Measurements from ENCODE around the gene FOXA3. TPM values are rescaled to one million over a fixed set of nuclear protein-coding genes. Genes with fewer than 3 reads are reported as not detected.
A peak's percentile ranks its signal among the peaks of the same experiment; 100 is the strongest.

FOXA3 gene
- total and polyA plus RNA-seq, 2 of the 4 experiments (the other 2 are of a cell fraction): not detected

DNA sequence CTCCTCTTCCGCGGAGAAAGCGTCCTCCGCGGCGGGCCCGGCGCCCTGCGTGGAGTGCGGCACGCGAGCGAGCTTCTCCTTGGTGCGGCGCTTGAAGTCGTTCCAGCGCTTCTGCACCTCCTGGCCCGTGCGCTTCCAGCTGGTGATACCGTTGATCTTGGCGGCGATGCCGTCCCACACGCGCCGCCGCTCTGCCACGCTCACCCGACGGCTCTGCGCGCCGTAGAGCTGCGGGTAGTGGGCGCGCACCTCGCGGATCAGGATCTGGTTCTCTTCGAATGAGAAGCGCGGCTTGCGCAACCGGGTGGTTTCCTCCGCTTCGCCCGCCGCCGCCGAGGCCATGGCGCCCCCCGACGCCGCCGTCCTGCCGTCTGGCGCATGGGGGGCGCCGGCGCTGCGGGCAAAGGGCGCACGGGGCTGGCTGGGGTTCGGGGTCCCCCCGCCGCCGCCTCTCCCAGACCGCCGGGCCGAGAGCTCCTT, 37.3 kb downstream of the FOXA3 start:
- Histone ChIP-seq H3K36me3 (ENCODE audit: control insufficient read depth, insufficient read depth, low read length) (peaks cover 20% of the 10 kb centered on the region), H4K20me1 (ENCODE audit: insufficient read depth, low read length) (0 out of 2 replicates have a peak, but pooled peaks cover 9% of the 10 kb centered on the region), H3K9me1 (ENCODE audit: insufficient read depth, low read length) (peaks cover 7% of the 10 kb centered on the region; the same call in 1 of the 2 replicates), H3K9ac (ENCODE audit: low read depth, low read length) (peak overlapping the region; percentile 56), H2BK5ac (ENCODE audit: low read depth, low read length, poor library complexity, severe bottlenecking) (no peak overlapping the region), H2BK15ac (ENCODE audit: low read depth, low read length) (no peak overlapping the region), H2AK5ac (ENCODE audit: low read depth, low read length) (peak overlapping the region; percentile 35), H3K4ac (ENCODE audit: low read depth, low read length) (no peak overlapping the region), H3K56ac (ENCODE audit: extremely low read depth, insufficient read depth, low read length) (no peak overlapping the region), H2BK20ac (ENCODE audit: low read depth, low read length) (no peak overlapping the region), H2AK9ac (replicated peaks; ENCODE audit: low read depth, low read length, poor library complexity) (peak overlapping the region; percentile 22), H3K4me2 (ENCODE audit: low read depth, low read length) (peak overlapping the region; percentile 89), H3K23ac (ENCODE audit: low read depth, low read length) (no peak overlapping the region), H3K79me1 (ENCODE audit: low read depth in 1 of 2, low read length in 2 of 2) (peaks cover 9 to 21% of the 10 kb centered on the region in 2 experiments), H4K91ac (ENCODE audit: insufficient read depth, low read depth, low read length) (no peak overlapping the region), H2AFZ (replicated peaks; ENCODE audit: low read length, poor library complexity) (peak overlapping the region; percentile 99), H3K27ac (ENCODE audit: insufficient read depth, low read length) (no peak overlapping the region; the same call in 1 of the 2 replicates), H3K14ac (replicated peaks; ENCODE audit: low read depth, low read length) (no peak overlapping the region), H3K4me1 (ENCODE audit: control insufficient read depth, insufficient read depth, low read length) (0 out of 2 replicates have a peak, but pooled peaks cover 4% of the 10 kb centered on the region), H3K18ac (ENCODE audit: low read depth, low read length) (no peak overlapping the region), H2BK120ac (ENCODE audit: low read depth, low read length) (no peak overlapping the region), H4K8ac (ENCODE audit: low read depth in 2 of 2, low read length in 2 of 2) (no peak overlapping the region), H3K4me3 (ENCODE audit: insufficient read depth, low read depth, low read length) (peak overlapping the region; percentile 70), H4K5ac (ENCODE audit: low read depth, low read length) (no peak overlapping the region), H3K9me3 (ENCODE audit: control insufficient read depth, insufficient read depth, low read length) (no peaks in the 10 kb centered on the region), H3K27me3 (ENCODE audit: control insufficient read depth, insufficient read depth, low read length) (no peaks in the 10 kb centered on the region)
- in situ Hi-C loops (cut with MboI; ENCODE audit: low sequenced_read_pairs) (no loop called here), intact Hi-C loops (cut with micrococcal nuclease) (no loop called here), dilution Hi-C loops (cut with HindIII; ENCODE audit: low sequenced_read_pairs, unreplicated experiment) (no loop called here)
- DNase-seq (peak; percentile 42), ATAC-seq (ENCODE audit: low read depth) (no peak)
- CTCF ChIA-PET: no interaction called here
- TF ChIP-seq BHLHE40 (IDR thresholded peaks at IDR 0.05; ENCODE audit: low read depth, low read length) (peak; percentile 19; the same call in 1 of the 2 replicates), CEBPB (IDR thresholded peaks at IDR 0.05; ENCODE audit: low read depth, low read length) (peak; percentile 96), RCOR1 (IDR thresholded peaks at IDR 0.05; ENCODE audit: insufficient replicate concordance, low read length) (no peak), MXI1 (IDR thresholded peaks at IDR 0.05; ENCODE audit: borderline replicate concordance, low read depth, low read length) (0 out of 2 replicates have a peak, but pooled peaks have one; percentile 23)
- 8% methylated on average over 37 of the region's 69 CpGs; no CpG with 5 or more reads in 1 of the 2 experiments for WGBS, 2 experiments (ENCODE audit: extremely low coverage in 2 of 2, insufficient read length in 1 of 2)
- POLR2A ChIA-PET (ENCODE audit: unreplicated experiment): no interaction called here
- no TSS peak for BruUV-seq (replicated peaks)

Measured in IMR-90 (cell line).